ENCODE results near the gene COL13A1. TPM values are rescaled to one million over a fixed set of nuclear protein-coding genes. Genes with fewer than 3 reads are reported as not detected.
A peak's percentile ranks its signal among the peaks of the same experiment; 100 is the strongest.

The COL13A1 gene
- 17.1 and 26.2 TPM in 2 replicates for total RNA-seq (2014; rRNA removed; shearing (Covaris generic))

- DNase-seq (ENCODE audit: low read depth): peak; percentile 86
Observed at GRCh38 chr10:69801434-69802315, at the start of gene COL13A1. TSS of gene COL13A1 (plus strand) at chr10:69801906. CDS start at chr10:69802424, 518 bp downstream.

GRCh38 chr10:69752479-69752878 is 49.2 kb upstream of the COL13A1 start:
- no peak for DNase-seq (ENCODE audit: low read depth)

- DNase-seq (ENCODE audit: low read depth): no peak
Observed at GRCh38 chr10:69756279-69756678, 45.4 kb upstream of the COL13A1 start.

- no peak for DNase-seq (ENCODE audit: low read depth)
Observed at GRCh38 chr10:69757206-69757552, 44.5 kb upstream of the COL13A1 start.

GRCh38 chr10:69757553-69758309 is 44.0 kb upstream of the COL13A1 start:
- DNase-seq (ENCODE audit: low read depth): peak; percentile 67

GRCh38 chr10:69758310-69758728 is 43.4 kb upstream of the COL13A1 start:
- no peak for DNase-seq (ENCODE audit: low read depth)

GRCh38 chr10:69759641-69760040 is 42.1 kb upstream of the COL13A1 start:
- no peak for DNase-seq (ENCODE audit: low read depth)

- DNase-seq (ENCODE audit: low read depth): no peak
Observed at GRCh38 chr10:69760072-69760471, 41.6 kb upstream of the COL13A1 start.

- DNase-seq (ENCODE audit: low read depth): no peak
Observed at GRCh38 chr10:69761320-69761719, 40.4 kb upstream of the COL13A1 start.

- peak; percentile 42 for DNase-seq (ENCODE audit: low read depth)
Observed at GRCh38 chr10:69766161-69766910, 35.4 kb upstream of the COL13A1 start.

- DNase-seq (ENCODE audit: low read depth): no peak
Observed at GRCh38 chr10:69767793-69768192, 33.9 kb upstream of the COL13A1 start.

- DNase-seq (ENCODE audit: low read depth): no peak
Observed at GRCh38 chr10:69768386-69768785, 33.3 kb upstream of the COL13A1 start.

- peak; percentile 93 for DNase-seq (ENCODE audit: low read depth)
Observed at GRCh38 chr10:69769395-69769992, 32.2 kb upstream of the COL13A1 start.

GRCh38 chr10:69772933-69773704 is 28.6 kb upstream of the COL13A1 start:
- DNase-seq (ENCODE audit: low read depth): no peak

GRCh38 chr10:69774596-69774995 is 27.1 kb upstream of the COL13A1 start:
- DNase-seq (ENCODE audit: low read depth): no peak

GRCh38 chr10:69780077-69780476 is 21.6 kb upstream of the COL13A1 start:
- no peak for DNase-seq (ENCODE audit: low read depth)

- no peak for DNase-seq (ENCODE audit: low read depth)
Observed at GRCh38 chr10:69781576-69781975, 20.1 kb upstream of the COL13A1 start.

GRCh38 chr10:69783515-69783914 is 18.2 kb upstream of the COL13A1 start:
- no peak for DNase-seq (ENCODE audit: low read depth)

- peak; percentile 57 for DNase-seq (ENCODE audit: low read depth)
Observed at GRCh38 chr10:69786791-69787190, 14.9 kb upstream of the COL13A1 start.

GRCh38 chr10:69787681-69788080 is 14.0 kb upstream of the COL13A1 start:
- no peak for DNase-seq (ENCODE audit: low read depth)

GRCh38 chr10:69789164-69789576 is 12.5 kb upstream of the COL13A1 start:
- no peak for DNase-seq (ENCODE audit: low read depth)
